DMS153 treated with DMSO at 0.1 percent for 48 hours (cell line): ENCODE results near the gene PIEZO2.
"Not testable (repeated sequence)": the region's sequence is repeated elsewhere in the genome, so short reads cannot be mapped to it uniquely, and the experiment has no call there.

Source experiments
- DNase-seq: peaks from one replicate; lab custom pipeline; 2025; ENCODE audit not compliant: unreplicated experiment; lab: John Stamatoyannopoulos, UW

Gene PIEZO2

GRCh38 chr18:11150271-11150615 lies 874 bp upstream of the PIEZO2 start:
- no peak for DNase-seq

- DNase-seq = no peak
Observed at GRCh38 chr18:11148680-11149440, 509 bp downstream of the PIEZO2 start.

- no peak for DNase-seq
Observed at GRCh38 chr18:11147962-11148679, 1.2 kb downstream of the PIEZO2 start.

GRCh38 chr18:11147371-11147951 lies 1.9 kb downstream of the PIEZO2 start:
- no peak for DNase-seq

- no peak for DNase-seq
Observed at GRCh38 chr18:11146947-11147345, 2.4 kb downstream of the PIEZO2 start.

- no peak for DNase-seq
Observed at GRCh38 chr18:11146238-11146946, 3.0 kb downstream of the PIEZO2 start.

- DNase-seq = no peak
Observed at GRCh38 chr18:11145413-11146191, 3.8 kb downstream of the PIEZO2 start.

- DNase-seq = no peak
Observed at GRCh38 chr18:11137400-11137799, 12.0 kb downstream of the PIEZO2 start.

- DNase-seq = no peak
Observed at GRCh38 chr18:11136241-11136640, 13.1 kb downstream of the PIEZO2 start.

- no peak for DNase-seq
Observed at GRCh38 chr18:11134940-11135339, 14.4 kb downstream of the PIEZO2 start.

- DNase-seq = not testable (repeated sequence)
Observed at GRCh38 chr18:11129059-11129458, 20.3 kb downstream of the PIEZO2 start.

- DNase-seq = no peak
Observed at GRCh38 chr18:11125492-11126315, 23.7 kb downstream of the PIEZO2 start.

- no peak for DNase-seq
Observed at GRCh38 chr18:11124054-11124453, 25.3 kb downstream of the PIEZO2 start.

- DNase-seq = no peak
Observed at GRCh38 chr18:11121443-11121849, 27.9 kb downstream of the PIEZO2 start.

GRCh38 chr18:11119959-11120587 lies 29.3 kb downstream of the PIEZO2 start:
- DNase-seq = no peak

GRCh38 chr18:11119550-11119949 lies 29.8 kb downstream of the PIEZO2 start:
- no peak for DNase-seq

GRCh38 chr18:11118051-11118766 lies 31.2 kb downstream of the PIEZO2 start:
- DNase-seq = no peak

- no peak for DNase-seq
Observed at GRCh38 chr18:11115276-11115675, 34.1 kb downstream of the PIEZO2 start.

GRCh38 chr18:11114653-11115052 lies 34.7 kb downstream of the PIEZO2 start:
- no peak for DNase-seq
